ENCODE data around the gene ERH. TPM values are rescaled to one million over a fixed set of nuclear protein-coding genes. Genes with fewer than 3 reads are reported as not detected.
"Not testable (repeated sequence)": the region's sequence is repeated elsewhere in the genome, so short reads cannot be mapped to it uniquely, and the experiment has no call there.

ERH gene
- total RNA-seq, 1 experiment from 2014 or later = 222 TPM

- CTCF ChIA-PET = no interaction called here
- no peaks in the 10 kb centered on the region for H3K4me1 ChIP-seq (ENCODE audit: control insufficient read depth, insufficient read depth, low read length)
- no peak overlapping the region for H3K4me3 ChIP-seq (ENCODE audit: low read depth in 2 of 2, low read length in 2 of 2)
- no peaks in the 10 kb centered on the region for H3K9me3 ChIP-seq (ENCODE audit: control insufficient read depth, insufficient read depth, low read depth, low read length)
- POLR2A ChIA-PET = no interaction called here
- H3K27ac ChIP-seq (ENCODE audit: low read length) = no peak overlapping the region
- no peaks in the 10 kb centered on the region for H3K36me3 ChIP-seq (ENCODE audit: control insufficient read depth, insufficient read depth, low read length)
- no peak for DNase-seq (ENCODE audit: low read depth, low spot score)
- TF ChIP-seq, protein P1, sequence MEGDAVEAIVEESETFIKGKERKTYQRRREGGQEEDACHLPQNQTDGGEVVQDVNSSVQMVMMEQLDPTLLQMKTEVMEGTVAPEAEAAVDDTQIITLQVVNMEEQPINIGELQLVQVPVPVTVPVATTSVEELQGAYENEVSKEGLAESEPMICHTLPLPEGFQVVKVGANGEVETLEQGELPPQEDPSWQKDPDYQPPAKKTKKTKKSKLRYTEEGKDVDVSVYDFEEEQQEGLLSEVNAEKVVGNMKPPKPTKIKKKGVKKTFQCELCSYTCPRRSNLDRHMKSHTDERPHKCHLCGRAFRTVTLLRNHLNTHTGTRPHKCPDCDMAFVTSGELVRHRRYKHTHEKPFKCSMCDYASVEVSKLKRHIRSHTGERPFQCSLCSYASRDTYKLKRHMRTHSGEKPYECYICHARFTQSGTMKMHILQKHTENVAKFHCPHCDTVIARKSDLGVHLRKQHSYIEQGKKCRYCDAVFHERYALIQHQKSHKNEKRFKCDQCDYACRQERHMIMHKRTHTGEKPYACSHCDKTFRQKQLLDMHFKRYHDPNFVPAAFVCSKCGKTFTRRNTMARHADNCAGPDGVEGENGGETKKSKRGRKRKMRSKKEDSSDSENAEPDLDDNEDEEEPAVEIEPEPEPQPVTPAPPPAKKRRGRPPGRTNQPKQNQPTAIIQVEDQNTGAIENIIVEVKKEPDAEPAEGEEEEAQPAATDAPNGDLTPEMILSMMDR (IDR thresholded peaks at IDR 0.05) = no peak
- TF ChIP-seq TCF7L2 (IDR thresholded peaks at IDR 0.05; ENCODE audit: low read depth, low read length) = no peak
- no peak for TF ChIP-seq REST (IDR thresholded peaks at IDR 0.05; ENCODE audit: insufficient read depth in 1 of 2, low read depth in 2 of 2, low read length in 1 of 2)
- TF ChIP-seq SIN3A (IDR thresholded peaks at IDR 0.05; ENCODE audit: borderline replicate concordance, insufficient read depth, low read depth, low read length) = no peak
- no peak for TF ChIP-seq POLR2AphosphoS5 (IDR thresholded peaks at IDR 0.05; ENCODE audit: low read depth, low read length)
- intact Hi-C loops (cut with micrococcal nuclease; ENCODE audit: unreplicated experiment) (no loop called here), in situ Hi-C loops (cut with HindIII; ENCODE audit: low pct_unique_long_range_greater_than_20kb, low sequenced_read_pairs) (no loop called here)
- ATAC-seq = no peak
- H3K27me3 ChIP-seq (ENCODE audit: control insufficient read depth, insufficient read depth, low read length) = no peaks in the 10 kb centered on the region
- BruUV-seq (replicated peaks) = no TSS peak
These were observed 25.2 kb upstream of the ERH start for GRCh38 chr14:69423279-69423678.

DNA sequence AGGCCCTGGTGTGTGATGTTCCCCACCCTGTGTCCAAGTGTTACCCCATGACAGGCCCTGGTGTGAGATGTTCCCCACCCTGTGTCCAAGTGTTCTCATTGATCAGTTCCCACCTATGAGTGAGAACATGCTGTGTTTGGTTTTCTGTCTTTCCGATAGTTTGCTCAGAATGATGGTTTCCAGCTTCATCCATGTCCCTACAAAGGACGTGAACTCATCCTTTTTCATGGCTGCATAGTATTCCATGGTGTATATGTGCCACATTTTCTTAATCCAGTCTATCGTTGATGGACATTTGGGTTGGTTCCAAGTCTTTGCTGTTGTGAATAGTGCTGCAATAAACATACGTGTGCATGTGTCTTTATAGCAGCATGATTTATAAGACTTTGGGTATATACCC lies 18.0 kb upstream of the ERH start:
- H3K27ac ChIP-seq (ENCODE audit: low read length); BruUV-seq (replicated peaks); H3K4me1 ChIP-seq (ENCODE audit: control insufficient read depth, insufficient read depth, low read length); intact Hi-C loops (cut with micrococcal nuclease; ENCODE audit: unreplicated experiment); H3K27me3 ChIP-seq (ENCODE audit: control insufficient read depth, insufficient read depth, low read length); POLR2A ChIA-PET; H3K36me3 ChIP-seq (ENCODE audit: control insufficient read depth, insufficient read depth, low read length); H3K9me3 ChIP-seq (ENCODE audit: control insufficient read depth, insufficient read depth, low read depth, low read length); H3K4me3 ChIP-seq (ENCODE audit: low read depth in 2 of 2, low read length in 2 of 2); CTCF ChIA-PET; ATAC-seq; in situ Hi-C loops (cut with HindIII; ENCODE audit: low pct_unique_long_range_greater_than_20kb, low sequenced_read_pairs); DNase-seq (ENCODE audit: low read depth, low spot score): not testable (repeated sequence)

DNA sequence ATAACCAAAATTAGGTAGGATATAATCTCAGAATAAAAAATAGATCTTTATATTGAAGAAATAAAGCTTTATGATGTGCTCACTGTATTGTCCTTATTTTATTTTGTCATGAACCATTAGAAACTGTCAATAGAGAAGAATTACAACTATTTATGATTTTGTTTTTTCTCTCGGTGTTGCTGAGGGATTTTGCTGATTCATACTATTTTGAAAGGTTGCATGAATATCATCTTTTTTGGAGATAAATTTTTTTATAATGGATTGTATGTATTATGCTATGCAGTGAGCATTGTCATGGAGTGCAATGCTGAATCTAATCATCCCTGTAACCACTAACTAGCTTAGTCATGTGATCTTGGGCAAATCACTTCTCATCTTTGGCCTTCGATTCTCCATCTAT lies 15.4 kb upstream of the ERH start:
- ChIA-PET POLR2A (no interaction called here), CTCF (no interaction called here)
- no peak for DNase-seq (ENCODE audit: low read depth, low spot score)
- no peak for TF ChIP-seq POLR2AphosphoS5 (IDR thresholded peaks at IDR 0.05; ENCODE audit: low read depth, low read length)
- TF ChIP-seq REST (IDR thresholded peaks at IDR 0.05; ENCODE audit: insufficient read depth in 1 of 2, low read depth in 2 of 2, low read length in 1 of 2) = no peak
- TF ChIP-seq, protein P1 (IDR thresholded peaks at IDR 0.05) = no peak
- intact Hi-C loops (cut with micrococcal nuclease; ENCODE audit: unreplicated experiment) = no loop called here
- ATAC-seq = no peak
- Histone ChIP-seq H3K36me3 (ENCODE audit: control insufficient read depth, insufficient read depth, low read length) (no peaks in the 10 kb centered on the region), H3K4me1 (ENCODE audit: control insufficient read depth, insufficient read depth, low read length) (no peaks in the 10 kb centered on the region), H3K27me3 (ENCODE audit: control insufficient read depth, insufficient read depth, low read length) (no peaks in the 10 kb centered on the region), H3K4me3 (ENCODE audit: low read depth in 2 of 2, low read length in 2 of 2) (no peak overlapping the region), H3K9me3 (ENCODE audit: control insufficient read depth, insufficient read depth, low read depth, low read length) (no peaks in the 10 kb centered on the region), H3K27ac (ENCODE audit: low read length) (no peak overlapping the region)
- no TSS peak for BruUV-seq (replicated peaks)
- in situ Hi-C loops (cut with HindIII; ENCODE audit: low pct_unique_long_range_greater_than_20kb, low sequenced_read_pairs) = no loop called here

Data from Panc1 (cell line).